IMR-90 (cell line): ENCODE data around the gene OGDHL. TPM values are rescaled to one million over a fixed set of nuclear protein-coding genes. Genes with fewer than 3 reads are reported as not detected.

ENCODE experiments used
- ATAC-seq: fragments of 200-7000 bp; cut with Tn5 transposase; 2 replicates; pipeline ENCODE4 v1.9.1; 2020; ENCODE audit warnings: low read depth, mild to moderate bottlenecking, moderate library complexity
- BruUV-seq: library from RNA; stranded (reverse); fragments of 400-500 nt; replicated peaks from 2 replicates; lab custom pipeline; 2021; lab: Mats Ljungman, UMichigan
- CTCF ChIA-PET: fragments of 300-600 bp; formaldehyde crosslinking; extraction: SDS; loops from one replicate; lab custom pipeline; 2021; ENCODE audit warnings: antibody characterized with exemption; lab: Yijun Ruan, JAX
- POLR2A ChIA-PET: fragments of 300-600 bp; sonication (Branson Sonifier 250); formaldehyde crosslinking; loops from one replicate; lab custom pipeline; 2022; ENCODE audit warnings: antibody characterized with exemption; ENCODE audit not compliant: unreplicated experiment; lab: Charles Lee
- DNase-seq: peaks from one replicate; pipeline ENCODE4 v3.0.0; 2013
- H2AFZ ChIP-seq: replicated peaks from 2 replicates; pipeline ENCODE3; 2013; ENCODE audit warnings: low read length, mild to moderate bottlenecking; ENCODE audit not compliant: poor library complexity
- H2AK5ac ChIP-seq: 2 replicates; pipeline ENCODE4 v1.6.1; 2013; ENCODE audit warnings: low read depth, low read length, inconsistent platforms
- H2AK9ac ChIP-seq: replicated peaks from 2 replicates; pipeline ENCODE3; 2013; ENCODE audit warnings: mild to moderate bottlenecking, low read depth, low read length, moderate library complexity; ENCODE audit not compliant: poor library complexity
- H2BK120ac ChIP-seq: 2 replicates; pipeline ENCODE4 v1.6.1; 2013; ENCODE audit warnings: low read depth, low read length, inconsistent platforms
- H2BK15ac ChIP-seq: 3 replicates; pipeline ENCODE4 v1.6.1; 2013; ENCODE audit warnings: low read depth, low read length, inconsistent platforms
- H2BK20ac ChIP-seq: 2 replicates; pipeline ENCODE4 v1.6.1; 2013; ENCODE audit warnings: low read depth, mild to moderate bottlenecking, inconsistent platforms, low read length, moderate library complexity
- H2BK5ac ChIP-seq: 2 replicates; pipeline ENCODE4 v1.6.1; 2013; ENCODE audit warnings: mild to moderate bottlenecking, low read depth, low read length, inconsistent platforms; ENCODE audit not compliant: poor library complexity, severe bottlenecking
- H3K14ac ChIP-seq: replicated peaks from 2 replicates; pipeline ENCODE4 v1.6.1; 2013; ENCODE audit warnings: low read depth, low read length, inconsistent platforms
- H3K18ac ChIP-seq: 2 replicates; pipeline ENCODE4 v1.6.1; 2013; ENCODE audit warnings: low read depth, low read length, control low read depth
- H3K23ac ChIP-seq: 2 replicates; pipeline ENCODE4 v1.6.1; 2013; ENCODE audit warnings: low read depth, low read length, inconsistent platforms
- H3K27ac ChIP-seq: 2 replicates; pipeline ENCODE4 v1.5.1; 2013; ENCODE audit warnings: mild to moderate bottlenecking, control low read depth, low read length; ENCODE audit not compliant: insufficient read depth
- H3K27me3 ChIP-seq: 2 replicates; pipeline ENCODE4 v1.6.1; 2013; ENCODE audit warnings: low read length; ENCODE audit not compliant: control insufficient read depth, insufficient read depth
- H3K36me3 ChIP-seq: 2 replicates; pipeline ENCODE4 v1.6.1; 2013; ENCODE audit warnings: low read length, mixed read lengths; ENCODE audit not compliant: control insufficient read depth, insufficient read depth
- H3K4ac ChIP-seq: 2 replicates; pipeline ENCODE4 v1.6.1; 2013; ENCODE audit warnings: low read depth, low read length, inconsistent platforms
- H3K4me1 ChIP-seq: 2 replicates; pipeline ENCODE4 v1.6.1; 2013; ENCODE audit warnings: low read length, mixed read lengths; ENCODE audit not compliant: control insufficient read depth, insufficient read depth
- H3K4me2 ChIP-seq: 2 replicates; pipeline ENCODE4 v1.6.1; 2013; ENCODE audit warnings: low read depth, mild to moderate bottlenecking, control low read depth, low read length, moderate library complexity
- H3K4me3 ChIP-seq: 2 replicates; pipeline ENCODE4 v1.5.1; 2013; ENCODE audit warnings: low read depth, mild to moderate bottlenecking, control low read depth, low read length, moderate library complexity; ENCODE audit not compliant: insufficient read depth
- H3K56ac ChIP-seq: 2 replicates; pipeline ENCODE4 v1.6.1; 2013; ENCODE audit warnings: low read length, inconsistent platforms; ENCODE audit not compliant: insufficient read depth; ENCODE audit errors: extremely low read depth
- H3K79me1 ChIP-seq, 2 experiments: 2 replicates each; pipeline ENCODE4 v1.6.1; 2013; ENCODE audit warnings: low read length in 2 of 2, inconsistent platforms in 1 of 2, low read depth in 1 of 2
- H3K9ac ChIP-seq: 2 replicates; pipeline ENCODE4 v1.6.1; 2013; ENCODE audit warnings: low read depth, low read length, control low read depth
- H3K9me1 ChIP-seq: 2 replicates; pipeline ENCODE4 v1.6.1; 2013; ENCODE audit warnings: low read length, inconsistent platforms; ENCODE audit not compliant: insufficient read depth
- H3K9me3 ChIP-seq: 2 replicates; pipeline ENCODE4 v1.6.1; 2013; ENCODE audit warnings: low read length; ENCODE audit not compliant: control insufficient read depth, insufficient read depth
- H4K20me1 ChIP-seq: 2 replicates; pipeline ENCODE4 v1.6.1; 2013; ENCODE audit warnings: low read length, inconsistent platforms; ENCODE audit not compliant: insufficient read depth
- H4K5ac ChIP-seq: 2 replicates; pipeline ENCODE4 v1.6.1; 2013; ENCODE audit warnings: mild to moderate bottlenecking, low read depth, low read length, control low read depth
- H4K8ac ChIP-seq, 2 experiments: 2 replicates each; pipeline ENCODE4 v1.6.1; 2013; ENCODE audit warnings: low read depth in 2 of 2, low read length in 2 of 2, control low read depth in 1 of 2, inconsistent platforms in 1 of 2
- H4K91ac ChIP-seq: 2 replicates; pipeline ENCODE4 v1.6.1; 2013; ENCODE audit warnings: low read depth, low read length, inconsistent platforms; ENCODE audit not compliant: insufficient read depth
- BHLHE40 ChIP-seq: fragments of 150-350 bp; IDR thresholded peaks from 2 replicates; pipeline ENCODE4 v1.6.1; 2016; ENCODE audit warnings: mild to moderate bottlenecking, low read depth, low read length
- CEBPB ChIP-seq: IDR thresholded peaks from 2 replicates; pipeline ENCODE4 v1.6.1; 2012; ENCODE audit warnings: low read depth, low read length, improper control_type of control experiment
- CHD1 ChIP-seq: IDR thresholded peaks from 2 replicates; pipeline ENCODE4 v1.6.1; 2012; ENCODE audit warnings: low read depth, low read length, improper control_type of control experiment
- CTCF ChIP-seq: conservative IDR thresholded peaks from 2 replicates; pipeline ENCODE4 v1.5.1; 2012; ENCODE audit warnings: mild to moderate bottlenecking, low read depth, low read length, improper control_type of control experiment
- ELK1 ChIP-seq: fragments of 150-350 bp; IDR thresholded peaks from 2 replicates; pipeline ENCODE4 v1.6.1; 2016; ENCODE audit warnings: low read depth, mild to moderate bottlenecking, low read length, moderate library complexity, borderline replicate concordance
- FOS ChIP-seq: fragments of 150-350 bp; IDR thresholded peaks from 2 replicates; pipeline ENCODE4 v1.6.1; 2016; ENCODE audit warnings: low read depth, low read length
- MAFK ChIP-seq: IDR thresholded peaks from 2 replicates; pipeline ENCODE4 v1.6.1; 2012; ENCODE audit warnings: low read depth, low read length, improper control_type of control experiment
- MAZ ChIP-seq: IDR thresholded peaks from 2 replicates; pipeline ENCODE4 v1.6.1; 2012; ENCODE audit warnings: low read depth, mild to moderate bottlenecking, low read length, improper control_type of control experiment, moderate library complexity, borderline replicate concordance
- MXI1 ChIP-seq: IDR thresholded peaks from 2 replicates; pipeline ENCODE4 v1.6.1; 2012; ENCODE audit warnings: low read depth, mild to moderate bottlenecking, low read length, moderate library complexity, borderline replicate concordance
- NFE2L2 ChIP-seq: fragments of 150-350 bp; IDR thresholded peaks from 2 replicates; pipeline ENCODE4 v1.6.1; 2016; ENCODE audit warnings: low read depth, mild to moderate bottlenecking, low read length
- POLR2A ChIP-seq: IDR thresholded peaks from 2 replicates; pipeline ENCODE4 v1.6.1; 2012; ENCODE audit warnings: mild to moderate bottlenecking, low read depth, low read length
- RAD21 ChIP-seq: IDR thresholded peaks from 2 replicates; pipeline ENCODE4 v1.6.1; 2012; ENCODE audit warnings: low read length, improper control_type of control experiment
- RCOR1 ChIP-seq: IDR thresholded peaks from 2 replicates; pipeline ENCODE4 v1.6.1; 2012; ENCODE audit warnings: mild to moderate bottlenecking, low read length, improper control_type of control experiment; ENCODE audit not compliant: insufficient replicate concordance
- RFX5 ChIP-seq: IDR thresholded peaks from 2 replicates; pipeline ENCODE4 v1.8.0; 2012; ENCODE audit warnings: low read depth, mild to moderate bottlenecking, low read length, moderate library complexity
- SMC3 ChIP-seq: fragments of 150-350 bp; IDR thresholded peaks from 2 replicates; pipeline ENCODE4 v1.6.1; 2016; ENCODE audit warnings: low read depth, mild to moderate bottlenecking, antibody characterized with exemption, low read length, moderate library complexity
- USF2 ChIP-seq: fragments of 150-350 bp; IDR thresholded peaks from 2 replicates; pipeline ENCODE4 v1.6.1; 2017; ENCODE audit warnings: mild to moderate bottlenecking, antibody characterized with exemption, low read length, low read depth
- WGBS, 2 experiments: methylation state at CpG; one replicate each; pipeline versions ENCODE4 v1.1.5 to v1.1.7; 2013; ENCODE audit warnings: missing lambda C conversion rate in 2 of 2; ENCODE audit not compliant: insufficient read length in 1 of 2; ENCODE audit errors: extremely low coverage in 2 of 2; 5-methylcytosine and 5-hydroxymethylcytosine counted together
- dilution Hi-C: fragments of 300-500 bp; cut with HindIII; formaldehyde crosslinking; loops from one replicate; pipeline ENCODE4 v1.14.3; 2018; ENCODE audit warnings: low sequenced_read_pairs; ENCODE audit not compliant: unreplicated experiment
- in situ Hi-C: fragments of 300-500 bp; cut with MboI; formaldehyde crosslinking; loops from 3 replicates; pipeline ENCODE4 v1.14.3; 2019; ENCODE audit warnings: low sequenced_read_pairs, inconsistent platforms, mixed read lengths
- intact Hi-C: fragments of 100-400 bp; cut with micrococcal nuclease; formaldehyde crosslinking; loops from 2 replicates; pipeline ENCODE4 v1.10.0; 2022
- polyA plus RNA-seq, 3 experiments: library from polyadenylated mRNA; depleted of rRNA; stranded (reverse); fragments of >200 nt; gene quantifications; 2 replicates each; pipeline ENCODE4 v1.2.3, GENCODE V29; 2012; ENCODE audit warnings: low replicate concordance in 1 of 3
- total RNA-seq: library from RNA; depleted of rRNA; stranded (reverse); fragments of >200 nt; gene quantifications from 2 replicates; pipeline ENCODE4 v1.2.3, GENCODE V29; 2012

Gene OGDHL
- total and polyA plus RNA-seq, 2 of the 4 experiments (the other 2 are of a cell fraction) = 0.18 to 0.27 TPM

- H3K4me1 ChIP-seq = no peaks in the 10 kb centered on the region
- H3K4me3 ChIP-seq = no peak overlapping the region
- CTCF ChIA-PET = no interaction called here
- H3K36me3 ChIP-seq = no peaks in the 10 kb centered on the region
- no peaks in the 10 kb centered on the region for H3K9me1 ChIP-seq
- no peak overlapping the region for H3K23ac ChIP-seq
- H2AK5ac ChIP-seq = no peak overlapping the region
- H2AK9ac ChIP-seq = no peak overlapping the region
- H3K27me3 ChIP-seq = peaks cover 9% of the 10 kb centered on the region
- no peak overlapping the region for H2BK120ac ChIP-seq
- dilution Hi-C loops (no loop called here), in situ Hi-C loops (no loop called here), intact Hi-C loops (no loop called here)
- H2BK15ac ChIP-seq = no peak overlapping the region
- H2BK20ac ChIP-seq = no peak overlapping the region
- no peak overlapping the region for H3K4me2 ChIP-seq
- POLR2A ChIA-PET = no interaction called here
- no peak overlapping the region for H4K5ac ChIP-seq
- H2BK5ac ChIP-seq = no peak overlapping the region
- no peak overlapping the region for H3K9ac ChIP-seq
- H3K79me1 ChIP-seq = no peaks in the 10 kb centered on the region
- no peaks in the 10 kb centered on the region for H4K20me1 ChIP-seq
- no peak overlapping the region for H3K14ac ChIP-seq
- no peak overlapping the region for H3K4ac ChIP-seq
- H3K27ac ChIP-seq = no peak overlapping the region
- no peak overlapping the region for H3K18ac ChIP-seq
- WGBS, 2 experiments = no CpG with 5 or more reads among the region's 3 CpGs
- no peaks in the 10 kb centered on the region for H3K9me3 ChIP-seq
- no TSS peak for BruUV-seq
- TF ChIP-seq NFE2L2 (no peak), USF2 (no peak), RCOR1 (no peak), ELK1 (no peak), CEBPB (no peak), RAD21 (no peak), SMC3 (no peak), FOS (no peak), BHLHE40 (no peak), MAFK (no peak), POLR2A (no peak), MAZ (no peak), RFX5 (no peak), CHD1 (no peak), CTCF (no peak), MXI1 (no peak)
- H4K91ac ChIP-seq = no peak overlapping the region
- no peak for ATAC-seq
- no peak overlapping the region for H3K56ac ChIP-seq
- DNase-seq = no peak
- H2AFZ ChIP-seq = no peak overlapping the region
- H4K8ac ChIP-seq = no peak overlapping the region
Measured at GRCh38 chr10:49756031-49756430, 6.1 kb downstream of the OGDHL start.
